K562 (cell line): ENCODE results near the gene PLA2G12B. TPM values are rescaled to one million over a fixed set of nuclear protein-coding genes. Genes with fewer than 3 reads are reported as not detected.
A peak's percentile ranks its signal among the peaks of the same experiment; 100 is the strongest.

Source experiments
- ASH1L ChIP-seq: fragments of 450-650 bp; IDR thresholded peaks from 2 replicates; pipeline ENCODE4 v1.6.1; 2018; ENCODE audit warnings: borderline replicate concordance, mild to moderate bottlenecking, low read depth; ENCODE audit not compliant: partially characterized antibody
- BCL6 ChIP-seq: fragments of 250-450 bp; sonication (Bioruptor Pico); IDR thresholded peaks from 2 replicates; pipeline ENCODE4 v1.4.0; 2020
- BRD9 ChIP-seq: fragments of 450-650 bp; IDR thresholded peaks from 2 replicates; pipeline ENCODE4 v1.6.1; 2018; ENCODE audit warnings: low read depth; ENCODE audit not compliant: partially characterized antibody
- CBX3 ChIP-seq, 2 experiments: IDR thresholded peaks; 1 replicate in 1 of 2; 2 replicates in 1 of 2; pipeline ENCODE4 v1.6.1; 2012; ENCODE audit warnings: inconsistent platforms in 2 of 2, low read length in 2 of 2, borderline replicate concordance in 1 of 2, control low read depth in 1 of 2
- CREB3L1 ChIP-seq: fragments of 450-650 bp; IDR thresholded peaks from 2 replicates; pipeline ENCODE4 v1.6.1; 2014; ENCODE audit warnings: low read depth, mild to moderate bottlenecking, moderate library complexity, borderline replicate concordance
- FOXJ2 ChIP-seq: fragments of 200-800 bp; sonication (Bioruptor generic); IDR thresholded peaks from 2 replicates; pipeline ENCODE4 v1.6.1; 2016; ENCODE audit warnings: missing genetic modification characterization, missing compliant biosample characterization
- HMG20A ChIP-seq: fragments of 450-650 bp; formaldehyde crosslinking; conservative IDR thresholded peaks from 2 replicates; pipeline ENCODE4 v1.4.0; 2020; ENCODE audit warnings: mild to moderate bottlenecking, mixed read lengths
- KLF1 ChIP-seq: fragments of 450-650 bp; IDR thresholded peaks from 2 replicates; pipeline ENCODE4 v1.6.1; 2016; ENCODE audit warnings: missing genetic modification characterization, missing compliant biosample characterization
- LEF1 ChIP-seq: fragments of 450-650 bp; IDR thresholded peaks from 2 replicates; pipeline ENCODE4 v1.6.1; 2016; ENCODE audit warnings: mild to moderate bottlenecking
- MAFK ChIP-seq: IDR thresholded peaks from 2 replicates; pipeline ENCODE4 v1.6.1; 2011; ENCODE audit warnings: low read length, improper control_type of control experiment
- MAZ ChIP-seq, 2 experiments: fragments of 450-650 bp in 1 of 2; sonication (generic) in 1 of 2; formaldehyde crosslinking; IDR thresholded peaks in 1 of 2; conservative IDR thresholded peaks in 1 of 2; 2 replicates each; pipeline versions ENCODE4 v1.4.0 to v1.5.0; 2020; ENCODE audit warnings: mild to moderate bottlenecking in 1 of 2, missing genetic modification reagents in 1 of 2
- MTA3 ChIP-seq: fragments of 450-650 bp; formaldehyde crosslinking; IDR thresholded peaks from 2 replicates; pipeline ENCODE4 v1.6.1; 2017; ENCODE audit warnings: mild to moderate bottlenecking, borderline replicate concordance
- PHB ChIP-seq: fragments of 250-450 bp; sonication (Bioruptor Pico); IDR thresholded peaks from 2 replicates; pipeline ENCODE4 v1.5.0; 2021
- PREB ChIP-seq: sonication (generic); formaldehyde crosslinking; IDR thresholded peaks from 2 replicates; pipeline ENCODE4 v1.8.1; 2023; ENCODE audit warnings: mild to moderate bottlenecking, missing genetic modification reagents
- PURB ChIP-seq: sonication (generic); formaldehyde crosslinking; IDR thresholded peaks from 2 replicates; pipeline ENCODE4 v1.9.0; 2021; ENCODE audit warnings: low read depth, mild to moderate bottlenecking, missing genetic modification reagents
- RBFOX2 ChIP-seq: fragments of 200-400 bp; formaldehyde crosslinking; IDR thresholded peaks from 2 replicates; pipeline ENCODE4 v1.6.1; 2017; ENCODE audit warnings: low read depth, mild to moderate bottlenecking, low read length, moderate library complexity
- SAFB2 ChIP-seq: fragments of 200-400 bp; formaldehyde crosslinking; IDR thresholded peaks from 2 replicates; pipeline ENCODE4 v1.6.1; 2018; ENCODE audit warnings: borderline replicate concordance, low read length, low read depth, moderate library complexity; ENCODE audit not compliant: severe bottlenecking
- SMARCB1 ChIP-seq: IDR thresholded peaks from 2 replicates; pipeline ENCODE4 v1.6.1; 2011; ENCODE audit warnings: improper control_type of control experiment, low read depth; ENCODE audit not compliant: insufficient read length
- SMARCC2 ChIP-seq: fragments of 450-650 bp; IDR thresholded peaks from 2 replicates; pipeline ENCODE4 v1.6.1; 2017; ENCODE audit warnings: antibody characterized with exemption, moderate library complexity, mild to moderate bottlenecking, low read depth
- TFAP4 ChIP-seq: sonication (generic); formaldehyde crosslinking; IDR thresholded peaks from 2 replicates; pipeline ENCODE4 v1.8.0; 2022; ENCODE audit warnings: missing genetic modification reagents, mild to moderate bottlenecking, moderate library complexity, borderline replicate concordance
- USF1 ChIP-seq: sonication (generic); formaldehyde crosslinking; IDR thresholded peaks from 2 replicates; pipeline ENCODE4 v1.9.0; 2022; ENCODE audit warnings: mild to moderate bottlenecking, missing genetic modification reagents
- XRCC5 ChIP-seq: fragments of 200-400 bp; formaldehyde crosslinking; IDR thresholded peaks from 2 replicates; pipeline ENCODE4 v1.6.1; 2017; ENCODE audit warnings: low read depth, mild to moderate bottlenecking, low read length
- ZC3H4 ChIP-seq: sonication (generic); formaldehyde crosslinking; IDR thresholded peaks from 2 replicates; pipeline ENCODE4 v1.9.0; 2021; ENCODE audit warnings: missing genetic modification reagents, borderline replicate concordance
- ZNF253 ChIP-seq: fragments of 250-450 bp; sonication (Bioruptor Pico); conservative IDR thresholded peaks from 2 replicates; pipeline ENCODE4 v1.6.1; 2021; ENCODE audit warnings: mild to moderate bottlenecking
- ZNF507 ChIP-seq: conservative IDR thresholded peaks from 2 replicates; pipeline ENCODE4 v1.6.1; 2017; ENCODE audit warnings: missing genetic modification characterization, missing compliant biosample characterization
- ZNF584 ChIP-seq: fragments of 200-800 bp; sonication (Bioruptor generic); IDR thresholded peaks from 2 replicates; pipeline ENCODE4 v1.6.1; 2016; ENCODE audit warnings: low read depth, mild to moderate bottlenecking, missing genetic modification characterization, missing compliant biosample characterization
- ZNF589 ChIP-seq: fragments of 200-800 bp; sonication (Bioruptor generic); IDR thresholded peaks from 2 replicates; pipeline ENCODE4 v1.6.1; 2016; ENCODE audit warnings: low read depth, missing genetic modification characterization, missing compliant biosample characterization
- polyA plus RNA-seq, 8 experiments: library from polyadenylated mRNA; depleted of rRNA in 4 of 8; stranded (reverse) in 5 of 8; unstranded in 3 of 8; fragments of >200 nt; fragmentation: Nextera tagmentation in 2 of 8; fragmentation: Illumina TruSeq in 1 of 8; extraction: Ambion mirVana in 2 of 8; extraction: Trizol in 1 of 8; gene quantifications; 2 replicates each; pipeline versions ENCODE4 v1.2.1 to v1.2.3, GENCODE V29; 2011 to 2014; ENCODE audit warnings: inconsistent platforms in 1 of 8, missing spikeins in 1 of 8
- total RNA-seq, 7 experiments: library from RNA; depleted of rRNA in 6 of 7; stranded (reverse); fragments of >200 nt in 6 of 7; fragmentation: Illumina TruSeq in 2 of 7; extraction: Trizol in 2 of 7; gene quantifications; 2 replicates each; pipeline versions ENCODE4 v1.2.1 to v1.2.3, GENCODE V29; 2011 to 2021; ENCODE audit warnings: low replicate concordance in 1 of 7

The PLA2G12B gene
- total and polyA plus RNA-seq, 9 of the 15 experiments (the other 6 are each of a cell fraction or from before 2014, with no cell fraction given): not detected

- TF ChIP-seq KLF1 (no peak), ASH1L (no peak), USF1 (CRISPR knock-in tag) (no peak), PREB (no peak), ZC3H4 (CRISPR knock-in tag) (no peak), PHB (CRISPR knock-in tag) (no peak), ZNF584 (CRISPR knock-in tag) (peak; percentile 74; the same call in 1 of the 2 replicates), SAFB2 (no peak), MAFK (no peak), ZNF589 (CRISPR knock-in tag) (peak; percentile 71), TFAP4 (CRISPR knock-in tag) (no peak), ZNF253 (CRISPR knock-in tag) (no peak), CREB3L1 (no peak), SMARCC2 (no peak), FOXJ2 (tag) (no peak), LEF1 (peak; percentile 38), HMG20A (CRISPR knock-in tag) (no peak), MTA3 (no peak), BRD9 (no peak), RBFOX2 (no peak), CBX3 (IDR thresholded peaks at IDR 0.05; ENCODE audit: borderline replicate concordance in 1 of 2, low read length in 2 of 2) (no peak), BCL6 (CRISPR knock-in tag) (no peak), PURB (CRISPR knock-in tag) (no peak), MAZ (CRISPR knock-in tag; conservative IDR thresholded peaks at IDR 0.05 in 1 of 2, IDR thresholded peaks at IDR 0.05 in 1 of 2) (peak in 1 of 2 experiments; percentile 86; a peak in 2 of 4 replicates), ZNF507 (no peak), SMARCB1 (no peak), XRCC5 (no peak)
These were observed 66.4 kb downstream of the PLA2G12B start (continued) for GRCh38 chr10:72888151-72888638.
